ENCODE data around the gene LPIN1.

LPIN1 gene

GRCh38 chr2:11789243-11789642 lies 42.8 kb downstream of the LPIN1 start:
- no peak overlapping the region for H3K9ac ChIP-seq
- no peak for TF ChIP-seq CTCF (conservative IDR thresholded peaks at IDR 0.05; ENCODE audit: low read depth, low read length)
- H3K4me3 ChIP-seq (IDR thresholded peaks at IDR 0.05; ENCODE audit: insufficient read depth, low read depth, low read length), result no peak overlapping the region
- peaks cover 30% of the 10 kb centered on the region for H3K36me3 ChIP-seq (ENCODE audit: insufficient read depth)
- no peaks in the 10 kb centered on the region for H3K4me1 ChIP-seq (ENCODE audit: low read depth, poor library complexity, severe bottlenecking)
- H3K4me2 ChIP-seq, result no peak overlapping the region
- H3K27ac ChIP-seq, result no peak overlapping the region
- H2AFZ ChIP-seq (ENCODE audit: low read depth), result no peak overlapping the region
- no peaks in the 10 kb centered on the region for H3K27me3 ChIP-seq (ENCODE audit: insufficient read depth, low read depth)
- H3K79me2 ChIP-seq (ENCODE audit: insufficient read depth, low read depth), result no peaks in the 10 kb centered on the region
- H4K20me1 ChIP-seq (ENCODE audit: insufficient read depth), result no peaks in the 10 kb centered on the region

GRCh38 chr2:11790228-11790627 lies 43.8 kb downstream of the LPIN1 start:
- Histone ChIP-seq H3K79me2 (ENCODE audit: insufficient read depth, low read depth) (no peaks in the 10 kb centered on the region), H3K4me1 (ENCODE audit: low read depth, poor library complexity, severe bottlenecking) (no peaks in the 10 kb centered on the region), H2AFZ (ENCODE audit: low read depth) (no peak overlapping the region), H3K9ac (no peak overlapping the region), H3K27ac (no peak overlapping the region), H4K20me1 (ENCODE audit: insufficient read depth) (no peaks in the 10 kb centered on the region), H3K4me2 (no peak overlapping the region), H3K36me3 (ENCODE audit: insufficient read depth) (peaks cover 36% of the 10 kb centered on the region), H3K4me3 (IDR thresholded peaks at IDR 0.05; ENCODE audit: insufficient read depth, low read depth, low read length) (no peak overlapping the region), H3K27me3 (ENCODE audit: insufficient read depth, low read depth) (no peaks in the 10 kb centered on the region)
- TF ChIP-seq CTCF (conservative IDR thresholded peaks at IDR 0.05; ENCODE audit: low read depth, low read length), result no peak

GRCh38 chr2:11795590-11795989 lies 49.2 kb downstream of the LPIN1 start:
- H3K4me2 ChIP-seq, result no peak overlapping the region
- H2AFZ ChIP-seq (ENCODE audit: low read depth), result no peak overlapping the region
- no peak for TF ChIP-seq CTCF (conservative IDR thresholded peaks at IDR 0.05; ENCODE audit: low read depth, low read length)

GRCh38 chr2:11796190-11797171 lies 50.0 kb downstream of the LPIN1 start:
- no peaks in the 10 kb centered on the region for H4K20me1 ChIP-seq (ENCODE audit: insufficient read depth)
- H3K79me2 ChIP-seq (ENCODE audit: insufficient read depth, low read depth), result no peaks in the 10 kb centered on the region
- TF ChIP-seq CTCF (conservative IDR thresholded peaks at IDR 0.05; ENCODE audit: low read depth, low read length), result no peak
- H3K4me1 ChIP-seq (ENCODE audit: low read depth, poor library complexity, severe bottlenecking), result no peaks in the 10 kb centered on the region
- no peak overlapping the region for H2AFZ ChIP-seq (ENCODE audit: low read depth)
- H3K4me3 ChIP-seq (IDR thresholded peaks at IDR 0.05; ENCODE audit: insufficient read depth, low read depth, low read length), result no peak overlapping the region
- H3K4me2 ChIP-seq, result no peak overlapping the region
- no peaks in the 10 kb centered on the region for H3K27me3 ChIP-seq (ENCODE audit: insufficient read depth, low read depth)
- H3K9ac ChIP-seq, result no peak overlapping the region
- H3K36me3 ChIP-seq (ENCODE audit: insufficient read depth), result peaks cover 33% of the 10 kb centered on the region
- H3K27ac ChIP-seq, result no peak overlapping the region

More at GRCh38 chr2:11795590-11795989, 49.2 kb downstream of the LPIN1 start:
- Histone ChIP-seq H3K4me1 (ENCODE audit: low read depth, poor library complexity, severe bottlenecking) (no peaks in the 10 kb centered on the region), H3K27ac (no peak overlapping the region), H3K4me3 (IDR thresholded peaks at IDR 0.05; ENCODE audit: insufficient read depth, low read depth, low read length) (no peak overlapping the region), H4K20me1 (ENCODE audit: insufficient read depth) (no peaks in the 10 kb centered on the region), H3K36me3 (ENCODE audit: insufficient read depth) (peaks cover 39% of the 10 kb centered on the region), H3K79me2 (ENCODE audit: insufficient read depth, low read depth) (no peaks in the 10 kb centered on the region), H3K27me3 (ENCODE audit: insufficient read depth, low read depth) (no peaks in the 10 kb centered on the region), H3K9ac (no peak overlapping the region)
